Activated naive CD8-positive, alpha-beta T cell treated with anti-CD3 and anti-CD28 coated beads, Interleukin-2, amount 10 ng/mL, durations not matched to agents 7 days and 5 days (primary cell): ENCODE measurements around the gene NES. TPM values are rescaled to one million over a fixed set of nuclear protein-coding genes. Genes with fewer than 3 reads are reported as not detected.

Source experiments
- ATAC-seq: fragments of 150-1000 bp; cut with Tn5 transposase; one replicate; pipeline ENCODE4 v1.10.0; 2021; ENCODE audit warnings: low read depth, moderate library complexity
- POLR2A ChIA-PET: fragments of 350-600 bp; sonication (Branson Sonifier 250); formaldehyde crosslinking; loops from one replicate; lab custom pipeline; 2021; ENCODE audit warnings: antibody characterized with exemption; lab: Charles Lee
- DNase-seq: peaks from one replicate; pipeline ENCODE4 v3.0.0; 2021
- H3K27ac Mint-ChIP-seq: one replicate; pipeline ENCODE4 v1.8.0; 2022; ENCODE audit warnings: mild to moderate bottlenecking, mixed read lengths
- H3K27me3 Mint-ChIP-seq: one replicate; pipeline ENCODE4 v1.8.0; 2022; ENCODE audit warnings: mild to moderate bottlenecking, moderate library complexity, mixed read lengths
- H3K36me3 Mint-ChIP-seq: one replicate; pipeline ENCODE4 v1.8.0; 2021; ENCODE audit warnings: mild to moderate bottlenecking, mixed read lengths
- H3K4me1 Mint-ChIP-seq: one replicate; pipeline ENCODE4 v1.8.0; 2021; ENCODE audit warnings: mixed read lengths
- H3K4me3 Mint-ChIP-seq: one replicate; pipeline ENCODE4 v1.8.0; 2022; ENCODE audit warnings: mild to moderate bottlenecking, moderate library complexity, mixed read lengths
- H3K9me3 Mint-ChIP-seq: one replicate; pipeline ENCODE4 v1.8.0; 2021; ENCODE audit warnings: mixed read lengths
- total RNA-seq, 2 experiments: library from RNA; stranded (reverse); gene quantifications; one replicate each; pipeline ENCODE4 v1.2.3, GENCODE V29; 2021

Gene NES
- total RNA-seq, 2 experiments from 2014 or later = not detected

DNA sequence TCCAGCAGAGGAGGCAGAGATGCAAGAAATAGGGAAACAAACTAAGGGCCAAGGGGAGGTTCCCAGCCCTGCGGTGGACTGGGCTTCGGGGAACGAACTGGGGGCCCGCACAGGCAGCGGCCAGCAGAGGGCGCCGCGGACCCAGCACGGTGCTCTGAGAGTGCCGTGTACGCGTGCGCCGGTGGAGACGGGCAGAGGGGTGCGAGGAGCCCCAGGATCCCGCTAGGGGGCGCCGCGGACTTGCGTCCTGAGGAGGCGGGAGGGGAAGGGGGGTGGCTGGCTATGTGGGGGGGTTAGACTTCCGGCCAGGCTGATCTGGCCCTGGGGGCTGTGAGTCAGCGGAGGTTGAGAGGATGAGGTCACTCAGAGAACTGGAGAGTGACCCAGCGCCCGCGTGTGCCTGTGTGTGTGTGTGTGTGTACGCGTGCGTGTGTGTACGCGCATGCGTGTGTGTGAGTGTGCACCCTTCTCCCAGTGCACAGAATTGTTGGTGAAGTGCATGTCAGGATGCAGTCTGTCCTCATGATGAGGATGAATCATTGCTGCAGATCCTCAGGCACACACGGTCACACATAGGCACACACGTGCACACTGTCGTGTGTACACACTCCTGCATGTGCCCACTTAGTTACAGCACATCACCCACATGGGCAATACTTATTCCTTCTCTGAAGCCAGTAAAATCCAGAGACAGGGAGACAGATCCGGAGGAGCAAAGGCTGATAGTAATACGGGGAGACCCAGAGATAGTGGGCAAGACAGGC lies 17.0 kb downstream of the NES start:
- Mint-ChIP-seq H3K4me1 (peaks cover 60% of the 10 kb centered on the region), H3K9me3 (no peaks in the 10 kb centered on the region), H3K27me3 (peaks cover 35% of the 10 kb centered on the region), H3K36me3 (no peaks in the 10 kb centered on the region), H3K4me3 (peak overlapping the region; percentile 82), H3K27ac (peak overlapping the region; percentile 89)
- ATAC-seq (peak; percentile 86), DNase-seq (peak; percentile 99)
- POLR2A ChIA-PET = interaction anchor here (1.3 kb wide), 1 partner anchor 20 kb away, joined by 3 read pairs; no protein-coding TSS in a partner anchor

DNA sequence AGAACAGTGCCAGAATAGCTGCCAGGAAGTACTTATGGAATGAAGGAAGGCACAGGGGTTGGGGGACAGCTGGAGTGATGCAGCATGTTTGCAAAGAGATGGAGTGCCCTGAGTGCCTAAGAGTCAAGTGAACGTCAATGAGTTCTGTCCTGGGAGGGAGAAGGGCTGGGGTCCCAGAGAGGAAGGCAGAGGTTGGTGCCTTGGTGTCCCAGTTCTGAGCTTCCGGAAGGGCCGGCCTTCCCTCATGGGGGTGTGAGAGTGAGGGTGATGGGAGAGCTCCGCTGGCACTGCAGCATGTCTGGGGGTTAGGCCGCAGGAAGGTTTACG lies 17.6 kb downstream of the NES start:
- Mint-ChIP-seq H3K36me3 (no peaks in the 10 kb centered on the region), H3K27me3 (peaks cover 39% of the 10 kb centered on the region), H3K27ac (peak overlapping the region; percentile 89), H3K9me3 (no peaks in the 10 kb centered on the region), H3K4me3 (peak overlapping the region; percentile 82), H3K4me1 (peaks cover 60% of the 10 kb centered on the region)
- DNase-seq (no peak), ATAC-seq (no peak)
- POLR2A ChIA-PET = interaction anchor here (0.5 kb wide), 1 partner anchor 21 kb away, joined by 4 read pairs; no protein-coding TSS in a partner anchor

DNA sequence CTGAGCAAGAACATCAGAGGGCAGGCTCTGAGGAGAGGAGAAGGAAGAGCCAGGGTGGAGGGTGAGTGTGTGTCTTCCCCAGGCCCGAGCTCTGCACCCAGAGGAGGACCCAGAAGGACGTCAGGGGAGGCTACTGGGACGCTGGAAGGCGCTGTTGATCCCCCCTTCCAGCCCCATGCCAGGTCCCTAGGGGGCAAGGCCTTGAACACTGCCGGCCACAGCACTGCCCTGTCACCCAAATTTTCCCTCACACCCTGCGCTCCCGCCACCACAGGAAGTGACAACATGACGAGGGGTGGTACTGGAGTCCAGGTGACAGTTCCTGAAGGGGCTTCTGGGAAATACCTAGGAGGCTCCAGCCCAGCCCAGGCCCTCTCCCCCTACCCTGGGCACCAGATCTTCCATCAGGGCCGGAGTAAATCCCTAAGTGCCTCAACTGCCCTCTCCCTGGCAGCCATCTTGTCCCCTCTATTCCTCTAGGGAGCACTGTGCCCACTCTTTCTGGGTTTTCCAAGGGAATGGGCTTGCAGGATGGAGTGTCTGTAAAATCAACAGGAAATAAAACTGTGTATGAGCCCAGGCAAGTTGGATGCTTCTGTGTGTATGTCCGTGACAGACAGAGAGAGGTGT lies 18.1 kb downstream of the NES start:
- POLR2A ChIA-PET = interaction anchor here (0.5 kb wide), 1 partner anchor 22 kb away, joined by 4 read pairs; no protein-coding TSS in a partner anchor
- ATAC-seq (no peak), DNase-seq (no peak)
- Mint-ChIP-seq H3K4me1 (peaks cover 58% of the 10 kb centered on the region), H3K9me3 (no peaks in the 10 kb centered on the region), H3K27me3 (peaks cover 45% of the 10 kb centered on the region), H3K36me3 (no peaks in the 10 kb centered on the region), H3K4me3 (peak overlapping the region; percentile 82), H3K27ac (peak overlapping the region; percentile 89)

DNA sequence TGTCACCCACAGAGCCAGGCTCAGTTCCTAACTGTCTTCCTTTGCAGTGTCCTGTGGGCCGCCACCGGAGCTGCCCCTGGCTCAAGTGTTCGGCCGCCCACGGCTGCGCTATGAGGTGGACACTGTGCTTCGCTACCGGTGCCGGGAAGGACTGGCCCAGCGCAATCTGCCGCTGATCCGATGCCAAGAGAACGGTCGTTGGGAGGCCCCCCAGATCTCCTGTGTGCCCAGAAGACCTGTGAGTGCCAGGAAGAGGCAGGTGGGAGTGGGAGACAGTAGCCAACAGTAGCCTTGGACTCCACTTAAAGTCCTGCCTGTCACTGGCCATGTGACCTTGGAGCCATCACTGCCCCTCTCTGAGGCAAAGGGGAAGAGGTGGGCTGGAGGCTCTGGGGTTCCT lies 18.7 kb downstream of the NES start:
- Mint-ChIP-seq H3K4me1 (peaks cover 57% of the 10 kb centered on the region), H3K9me3 (no peaks in the 10 kb centered on the region), H3K27me3 (peaks cover 45% of the 10 kb centered on the region), H3K27ac (no peak overlapping the region), H3K36me3 (no peaks in the 10 kb centered on the region), H3K4me3 (no peak overlapping the region)
- POLR2A ChIA-PET = no interaction called here
- ATAC-seq (no peak), DNase-seq (no peak)

DNA sequence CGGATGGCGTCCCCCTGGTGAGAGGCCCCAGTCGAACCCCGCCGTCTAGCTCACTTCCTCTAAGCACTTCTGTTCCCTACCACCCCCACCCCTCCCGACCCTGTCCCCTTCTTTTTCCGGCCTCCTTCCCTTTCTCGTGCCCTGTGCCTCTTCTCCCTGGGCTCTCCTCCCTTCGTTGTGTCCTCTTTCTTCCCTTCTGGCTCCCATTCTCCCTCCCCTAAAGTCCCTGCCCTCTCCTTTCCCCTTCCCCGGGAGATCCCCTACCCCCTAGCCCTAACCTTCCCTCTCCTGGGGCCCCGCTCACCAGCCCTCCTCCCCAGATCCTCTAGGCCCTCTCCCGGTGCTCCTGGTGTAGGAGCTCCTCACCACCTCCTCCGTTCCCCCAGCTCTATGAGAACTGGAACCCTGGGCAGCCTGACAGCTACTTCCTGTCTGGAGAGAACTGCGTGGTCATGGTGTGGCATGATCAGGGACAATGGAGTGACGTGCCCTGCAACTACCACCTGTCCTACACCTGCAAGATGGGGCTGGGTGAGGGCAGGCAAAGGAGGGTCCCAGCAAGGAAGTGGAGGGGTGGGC lies 19.4 kb downstream of the NES start:
- no peak overlapping the region for H3K27ac Mint-ChIP-seq
- POLR2A ChIA-PET = interaction anchor here (0.6 to 0.8 kb wide), 2 partner anchors 33 to 56 kb away, joined by 3 to 4 read pairs; no protein-coding TSS in a partner anchor

DNA sequence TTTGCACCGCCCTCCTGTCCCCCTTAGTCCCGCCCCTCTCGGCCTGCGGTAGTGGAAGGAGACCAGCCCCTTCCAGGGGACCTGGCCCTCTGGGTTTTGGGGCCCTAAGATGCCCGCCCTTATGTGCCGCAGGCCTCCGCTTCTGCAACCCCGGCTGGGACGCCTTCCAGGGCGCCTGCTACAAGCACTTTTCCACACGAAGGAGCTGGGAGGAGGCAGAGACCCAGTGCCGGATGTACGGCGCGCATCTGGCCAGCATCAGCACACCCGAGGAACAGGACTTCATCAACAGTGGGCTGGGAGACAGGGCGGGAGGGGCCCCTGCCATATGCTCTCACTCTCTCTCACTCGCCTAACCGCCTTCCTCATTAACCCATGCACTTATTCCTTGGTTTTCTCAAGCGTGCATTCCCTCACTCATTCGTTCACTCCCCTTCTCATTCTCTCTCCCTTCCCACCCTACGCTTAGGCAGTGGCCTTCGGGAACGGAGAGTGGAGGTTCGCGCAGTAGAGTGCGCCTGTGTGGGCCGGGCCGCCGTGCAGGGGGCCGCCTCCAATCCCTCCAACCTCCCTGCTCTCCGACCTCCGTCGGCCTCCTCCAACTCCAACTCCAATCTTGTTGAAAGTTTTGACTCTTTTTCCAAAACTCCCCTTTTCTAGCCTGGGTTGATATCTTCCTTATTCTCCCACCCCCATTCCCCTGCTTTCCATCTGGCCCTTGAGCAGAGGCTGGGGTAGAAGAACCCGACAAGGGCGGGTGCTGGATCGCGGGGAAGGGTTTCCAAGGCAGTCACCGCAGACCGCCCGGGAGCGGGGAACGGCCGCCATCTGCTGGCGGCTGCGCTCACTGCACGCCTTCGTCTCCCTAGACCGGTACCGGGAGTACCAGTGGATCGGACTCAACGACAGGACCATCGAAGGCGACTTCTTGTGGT lies 20.1 kb downstream of the NES start:
- POLR2A ChIA-PET = interaction anchor here (0.5 to 1.0 kb wide), 3 partner anchors 30 to 33 kb away, joined by 3 to 5 read pairs (median 4); no protein-coding TSS in a partner anchor
- no peak overlapping the region for H3K27ac Mint-ChIP-seq
- peaks cover 45% of the 10 kb centered on the region for H3K4me1 Mint-ChIP-seq
- no peaks in the 10 kb centered on the region for H3K36me3 Mint-ChIP-seq
- DNase-seq (peak; percentile 84), ATAC-seq (no peak)
- peaks cover 44% of the 10 kb centered on the region for H3K27me3 Mint-ChIP-seq
- H3K9me3 Mint-ChIP-seq = no peaks in the 10 kb centered on the region
- peak overlapping the region; percentile 53 for H3K4me3 Mint-ChIP-seq

More for the DNA sequence above, 19.4 kb downstream of the NES start:
- peak overlapping the region; percentile 53 for H3K4me3 Mint-ChIP-seq
- peaks cover 43% of the 10 kb centered on the region for H3K27me3 Mint-ChIP-seq
- DNase-seq = no peak
- H3K9me3 Mint-ChIP-seq = no peaks in the 10 kb centered on the region
- H3K4me1 Mint-ChIP-seq = peaks cover 51% of the 10 kb centered on the region
- no peak for ATAC-seq
- H3K36me3 Mint-ChIP-seq = no peaks in the 10 kb centered on the region

DNA sequence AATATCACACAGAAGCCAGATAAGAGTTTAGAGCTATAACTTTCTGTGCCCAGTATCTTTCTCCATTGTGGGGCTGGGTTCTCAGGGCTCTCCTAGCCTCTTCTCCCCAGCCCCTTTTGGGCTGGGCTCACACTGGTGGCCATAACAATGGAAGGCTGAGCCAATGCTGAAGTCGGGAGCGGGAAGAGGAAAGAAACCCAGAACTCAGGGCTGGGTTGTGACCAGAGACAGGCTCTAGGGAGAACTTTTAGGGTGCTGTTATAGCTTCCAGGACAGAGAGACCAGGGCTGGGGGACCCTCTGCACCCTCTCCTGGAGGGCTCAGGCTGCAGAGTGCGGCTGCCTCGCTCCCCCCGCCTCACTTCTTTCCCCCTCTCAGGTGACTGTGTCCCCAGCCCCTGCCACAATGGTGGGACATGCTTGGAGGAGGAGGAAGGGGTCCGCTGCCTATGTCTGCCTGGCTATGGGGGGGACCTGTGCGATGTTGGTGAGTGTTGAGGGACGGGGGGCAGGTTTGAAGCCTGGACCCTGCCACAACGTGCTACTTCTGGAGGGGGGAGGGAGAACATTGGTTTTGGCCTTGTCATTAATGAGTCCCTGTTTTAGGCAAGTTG lies 21.2 kb downstream of the NES start:
- DNase-seq = peak; percentile 23
- Mint-ChIP-seq H3K27ac (no peak overlapping the region), H3K4me3 (no peak overlapping the region), H3K27me3 (peaks cover 48% of the 10 kb centered on the region), H3K4me1 (peaks cover 34% of the 10 kb centered on the region), H3K9me3 (no peaks in the 10 kb centered on the region), H3K36me3 (no peaks in the 10 kb centered on the region)
- POLR2A ChIA-PET = interaction anchor here (0.5 to 1.6 kb wide), 3 partner anchors 29 to 32 kb away, joined by 3 to 5 read pairs (median 3); no protein-coding TSS in a partner anchor
- no peak for ATAC-seq

DNA sequence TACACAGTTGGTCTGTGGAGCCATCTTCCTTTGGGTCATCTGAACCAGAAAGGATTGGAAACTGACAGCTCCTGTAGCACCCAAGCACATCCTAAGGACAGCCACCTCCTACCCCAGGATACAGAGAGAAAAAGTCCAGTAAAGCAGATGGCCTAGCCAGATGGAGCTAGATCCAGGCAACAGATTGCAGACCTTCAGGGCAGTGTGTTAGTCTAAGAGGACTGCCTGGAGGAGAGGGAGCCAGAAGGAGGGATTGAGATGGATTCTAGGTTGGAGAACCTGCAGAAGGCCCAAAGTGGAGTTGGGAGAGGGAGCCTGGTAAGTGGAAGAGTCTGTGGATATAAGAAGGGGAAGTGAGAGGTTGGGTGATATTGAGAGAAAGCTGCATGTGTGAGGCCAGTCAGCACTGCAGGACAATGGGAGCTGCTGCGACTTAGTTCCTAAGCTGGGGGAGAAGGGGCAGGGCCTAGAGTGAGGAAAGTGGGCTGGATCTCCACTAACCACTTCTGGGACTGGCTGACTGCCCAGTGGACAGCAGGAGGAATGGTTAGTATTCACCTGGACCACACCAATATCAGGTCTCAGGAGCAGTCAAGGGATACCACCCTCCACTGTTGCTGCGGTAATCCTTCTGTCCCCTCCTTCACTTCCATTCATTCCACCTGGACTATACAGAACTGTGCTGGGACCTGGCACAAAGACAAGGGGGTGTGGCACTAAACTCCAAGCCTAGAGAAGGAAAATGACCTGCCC lies 21.9 kb downstream of the NES start:
- no peaks in the 10 kb centered on the region for H3K36me3 Mint-ChIP-seq
- no peak for DNase-seq
- POLR2A ChIA-PET = interaction anchor here (1.6 kb wide), 1 partner anchor 28 kb away, joined by 3 read pairs; no protein-coding TSS in a partner anchor
- H3K4me3 Mint-ChIP-seq = no peak overlapping the region
- ATAC-seq = no peak
- H3K9me3 Mint-ChIP-seq = no peaks in the 10 kb centered on the region
- no peak overlapping the region for H3K27ac Mint-ChIP-seq
- peaks cover 51% of the 10 kb centered on the region for H3K27me3 Mint-ChIP-seq
- peaks cover 28% of the 10 kb centered on the region for H3K4me1 Mint-ChIP-seq

DNA sequence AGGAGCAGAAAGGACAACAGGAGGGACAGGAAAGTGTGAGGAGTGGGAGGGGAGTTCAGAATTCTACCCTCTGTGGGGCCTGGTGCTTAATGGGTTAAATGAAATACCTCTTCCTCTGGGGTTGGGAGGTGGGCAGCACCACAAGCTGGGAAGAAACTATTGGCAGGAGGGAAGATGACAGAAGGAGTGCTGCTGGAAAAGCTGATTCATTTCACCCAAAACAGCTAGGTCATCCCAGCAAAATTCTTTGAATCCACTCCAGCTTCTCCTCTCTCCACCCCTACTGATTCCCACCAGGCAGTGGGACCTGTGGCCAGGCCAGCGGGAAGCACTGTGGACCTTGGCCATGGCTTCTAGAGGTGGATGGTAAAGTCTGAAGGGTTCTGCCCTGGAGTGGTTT lies 22.5 kb downstream of the NES start:
- Mint-ChIP-seq H3K4me1 (peaks cover 23% of the 10 kb centered on the region), H3K27ac (no peak overlapping the region), H3K9me3 (no peaks in the 10 kb centered on the region), H3K36me3 (no peaks in the 10 kb centered on the region), H3K4me3 (no peak overlapping the region), H3K27me3 (peaks cover 56% of the 10 kb centered on the region)
- POLR2A ChIA-PET = interaction anchor here (1.6 kb wide), 1 partner anchor 27 kb away, joined by 3 read pairs; no protein-coding TSS in a partner anchor
- DNase-seq (no peak), ATAC-seq (no peak)

DNA sequence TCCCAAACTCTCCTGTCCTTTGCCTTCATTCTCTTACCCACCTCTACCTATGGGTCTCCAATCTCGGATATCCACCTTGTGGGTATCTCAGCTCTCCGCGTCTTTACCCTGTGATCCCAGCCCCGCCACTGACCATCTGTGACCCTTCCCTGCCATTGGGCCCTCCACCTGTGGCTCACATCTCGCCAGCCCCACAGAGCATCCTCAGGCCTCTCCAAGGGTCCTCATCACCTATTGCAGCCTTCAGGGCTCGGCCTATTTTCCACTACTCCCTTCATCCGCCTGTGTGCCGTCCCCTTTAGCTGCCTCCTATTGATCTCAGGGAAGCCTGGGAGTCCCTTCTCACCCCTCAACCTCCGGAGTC lies 24.2 kb downstream of the NES start:
- H3K4me3 Mint-ChIP-seq = no peak overlapping the region
- peaks cover 10% of the 10 kb centered on the region for H3K4me1 Mint-ChIP-seq
- no peak overlapping the region for H3K27ac Mint-ChIP-seq
- no peak for DNase-seq
- no peaks in the 10 kb centered on the region for H3K9me3 Mint-ChIP-seq
- H3K36me3 Mint-ChIP-seq = no peaks in the 10 kb centered on the region
- H3K27me3 Mint-ChIP-seq = peaks cover 69% of the 10 kb centered on the region
- POLR2A ChIA-PET = interaction anchor here (0.7 kb wide), 1 partner anchor 48 kb away, joined by 3 read pairs; no protein-coding TSS in a partner anchor
- ATAC-seq = no peak

DNA sequence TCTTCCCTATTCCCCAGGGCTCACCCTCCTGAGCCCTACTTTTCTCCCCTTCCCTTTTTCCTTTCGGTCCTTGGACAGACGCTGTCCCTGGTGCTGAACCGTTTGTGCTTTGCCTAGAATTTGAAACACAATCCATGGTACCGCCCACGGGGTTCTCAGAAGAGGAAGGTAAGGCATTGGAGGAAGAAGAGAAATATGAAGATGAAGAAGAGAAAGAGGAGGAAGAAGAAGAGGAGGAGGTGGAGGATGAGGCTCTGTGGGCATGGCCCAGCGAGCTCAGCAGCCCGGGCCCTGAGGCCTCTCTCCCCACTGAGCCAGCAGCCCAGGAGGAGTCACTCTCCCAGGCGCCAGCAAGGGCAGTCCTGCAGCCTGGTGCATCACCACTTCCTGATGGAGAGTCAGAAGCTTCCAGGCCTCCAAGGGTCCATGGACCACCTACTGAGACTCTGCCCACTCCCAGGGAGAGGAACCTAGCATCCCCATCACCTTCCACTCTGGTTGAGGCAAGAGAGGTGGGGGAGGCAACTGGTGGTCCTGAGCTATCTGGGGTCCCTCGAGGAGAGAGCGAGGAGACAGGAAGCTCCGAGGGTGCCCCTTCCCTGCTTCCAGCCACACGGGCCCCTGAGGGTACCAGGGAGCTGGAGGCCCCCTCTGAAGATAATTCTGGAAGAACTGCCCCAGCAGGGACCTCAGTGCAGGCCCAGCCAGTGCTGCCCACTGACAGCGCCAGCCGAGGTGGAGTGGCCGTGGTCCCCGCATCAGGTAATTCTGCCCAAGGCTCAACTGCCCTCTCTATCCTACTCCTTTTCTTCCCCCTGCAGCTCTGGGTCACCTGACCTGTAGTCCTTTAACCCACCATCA lies 24.8 kb downstream of the NES start:
- no peak for ATAC-seq
- peak; percentile 50 for DNase-seq
- Mint-ChIP-seq H3K27ac (no peak overlapping the region), H3K4me3 (no peak overlapping the region), H3K36me3 (no peaks in the 10 kb centered on the region), H3K9me3 (no peaks in the 10 kb centered on the region), H3K27me3 (peaks cover 71% of the 10 kb centered on the region), H3K4me1 (peaks cover 6% of the 10 kb centered on the region)
- POLR2A ChIA-PET = interaction anchor here (0.7 kb wide), 1 partner anchor 48 kb away, joined by 3 read pairs; no protein-coding TSS in a partner anchor
